Stomach (tissue), 4 donors: ENCODE data around the gene FGFRL1.

Source experiments
- CTCF ChIP-seq, 7 experiments: fragments of 450-650 bp in 4 of 7; fragments of 200-600 bp in 3 of 7; sonication (generic) in 3 of 7; IDR thresholded peaks; one replicate each; pipeline ENCODE4 v1.5.1; 2016 to 2019; ENCODE audit warnings: antibody characterized with exemption in 7 of 7, control low read depth in 2 of 7, mild to moderate bottlenecking in 1 of 7
- POLR2A ChIP-seq, 4 donors: fragments of 450-650 bp; IDR thresholded peaks; one replicate each; pipeline ENCODE4 v1.6.1; 2016; ENCODE audit warnings: antibody characterized with exemption in 4 of 4, control low read depth in 2 of 4, mild to moderate bottlenecking in 1 of 4, moderate library complexity in 1 of 4

- no peak for TF ChIP-seq CTCF (IDR thresholded peaks at IDR 0.05)
- no peak for TF ChIP-seq POLR2A (IDR thresholded peaks at IDR 0.05)
These were observed 25.0 kb upstream of the FGFRL1 start for GRCh38 chr4:986428-986878.
